Fibroblast of peridontal ligament (primary cell): ENCODE results near the gene MINDY4.
A peak's percentile ranks its signal among the peaks of the same experiment; 100 is the strongest.
"Not testable (repeated sequence)": the region's sequence is repeated elsewhere in the genome, so short reads cannot be mapped to it uniquely, and the experiment has no call there.

ENCODE experiments used
- DNase-seq: peaks from one replicate; pipeline ENCODE4 v3.0.0-alpha.2; 2010; ENCODE audit errors: extremely low read depth

Gene MINDY4

GRCh38 chr7:30804078-30804661, 33.0 kb downstream of the MINDY4 start:
- DNase-seq, result peak; percentile 93

GRCh38 chr7:30805081-30805691, 34.0 kb downstream of the MINDY4 start:
- no peak for DNase-seq

GRCh38 chr7:30805931-30806330, 34.7 kb downstream of the MINDY4 start:
- DNase-seq, result no peak

GRCh38 chr7:30807477-30807876, 36.3 kb downstream of the MINDY4 start:
- not testable (repeated sequence) for DNase-seq

- DNase-seq, result not testable (repeated sequence)
Observed at GRCh38 chr7:30807941-30808340, 36.7 kb downstream of the MINDY4 start.

GRCh38 chr7:30810986-30811385, 39.8 kb downstream of the MINDY4 start:
- no peak for DNase-seq

GRCh38 chr7:30812676-30813075, 41.5 kb downstream of the MINDY4 start:
- no peak for DNase-seq

GRCh38 chr7:30813466-30813865, 42.2 kb downstream of the MINDY4 start:
- DNase-seq, result no peak

- peak; percentile 51 for DNase-seq
Observed at GRCh38 chr7:30814700-30815387, 43.6 kb downstream of the MINDY4 start.

- peak; percentile 52 for DNase-seq
Observed at GRCh38 chr7:30815388-30815854, 44.2 kb downstream of the MINDY4 start.

- DNase-seq, result no peak
Observed at GRCh38 chr7:30815951-30816644, 44.9 kb downstream of the MINDY4 start.

- DNase-seq, result no peak
Observed at GRCh38 chr7:30816645-30817370, 45.6 kb downstream of the MINDY4 start.

GRCh38 chr7:30817371-30817767, 46.2 kb downstream of the MINDY4 start:
- peak; percentile 62 for DNase-seq

- no peak for DNase-seq
Observed at GRCh38 chr7:30824821-30825720, 53.9 kb downstream of the MINDY4 start.

GRCh38 chr7:30826181-30826580, 55.0 kb downstream of the MINDY4 start:
- DNase-seq, result no peak

- no peak for DNase-seq
Observed at GRCh38 chr7:30828591-30828990, 57.4 kb downstream of the MINDY4 start.

- DNase-seq, result no peak
Observed at GRCh38 chr7:30829471-30829870, 58.3 kb downstream of the MINDY4 start.

- no peak for DNase-seq
Observed at GRCh38 chr7:30831227-30831626, 60.0 kb downstream of the MINDY4 start.

GRCh38 chr7:30831936-30832335, 60.7 kb downstream of the MINDY4 start:
- DNase-seq, result no peak

GRCh38 chr7:30834017-30834674, 62.9 kb downstream of the MINDY4 start:
- not testable (repeated sequence) for DNase-seq
